GM21619 (cell line): ENCODE results near the gene RPS6KA3.

ENCODE experiments used
- ATAC-seq: cut with Tn5 transposase; IDR thresholded peaks from one replicate; pipeline ENCODE4 v1.9.1; 2021; ENCODE audit not compliant: unreplicated experiment

RPS6KA3 gene

GRCh38 chrX:20266810-20267606 lies at the start of gene RPS6KA3:
RPS6KA3 (minus strand) TSS chrX:20266909; CDS start chrX:20266632, 277 bp downstream.
- peak; percentile 79 for ATAC-seq

GRCh38 chrX:20315140-20315539 lies 48.4 kb upstream of the RPS6KA3 start:
- peak; percentile 81 for ATAC-seq

GRCh38 chrX:20313899-20314298 lies 47.2 kb upstream of the RPS6KA3 start:
- ATAC-seq = no peak

GRCh38 chrX:20312018-20312417 lies 45.3 kb upstream of the RPS6KA3 start:
- ATAC-seq = no peak

- ATAC-seq = no peak
Measured at GRCh38 chrX:20311505-20311904, 44.8 kb upstream of the RPS6KA3 start.

GRCh38 chrX:20309806-20310205 lies 43.1 kb upstream of the RPS6KA3 start:
- no peak for ATAC-seq

- no peak for ATAC-seq
Measured at GRCh38 chrX:20306668-20307067, 40.0 kb upstream of the RPS6KA3 start.

GRCh38 chrX:20300822-20301221 lies 34.1 kb upstream of the RPS6KA3 start:
- ATAC-seq = no peak

GRCh38 chrX:20294957-20295356 lies 28.2 kb upstream of the RPS6KA3 start:
- ATAC-seq = no peak

GRCh38 chrX:20294284-20294683 lies 27.6 kb upstream of the RPS6KA3 start:
- ATAC-seq = no peak

GRCh38 chrX:20285511-20285910 lies 18.8 kb upstream of the RPS6KA3 start:
- ATAC-seq = no peak

GRCh38 chrX:20284992-20285391 lies 18.3 kb upstream of the RPS6KA3 start:
- no peak for ATAC-seq

- no peak for ATAC-seq
Measured at GRCh38 chrX:20284444-20284843, 17.7 kb upstream of the RPS6KA3 start.

GRCh38 chrX:20280938-20281337 lies 14.2 kb upstream of the RPS6KA3 start:
- no peak for ATAC-seq

GRCh38 chrX:20274121-20274520 lies 7.4 kb upstream of the RPS6KA3 start:
- ATAC-seq = no peak

GRCh38 chrX:20271730-20272129 lies 5.0 kb upstream of the RPS6KA3 start:
- no peak for ATAC-seq

GRCh38 chrX:20271186-20271585 lies 4.5 kb upstream of the RPS6KA3 start:
- ATAC-seq = no peak

GRCh38 chrX:20270562-20270890 lies 3.8 kb upstream of the RPS6KA3 start:
- ATAC-seq = no peak

- ATAC-seq = no peak
Measured at GRCh38 chrX:20269848-20270561, 3.3 kb upstream of the RPS6KA3 start.

GRCh38 chrX:20267931-20268701 lies 1.4 kb upstream of the RPS6KA3 start:
- no peak for ATAC-seq

GRCh38 chrX:20267607-20267930 lies 860 bp upstream of the RPS6KA3 start:
- no peak for ATAC-seq
